ENCODE data around the gene ECHS1. TPM values are rescaled to one million over a fixed set of nuclear protein-coding genes. Genes with fewer than 3 reads are reported as not detected.

ECHS1 gene
- total RNA-seq, 4 donors from 2014 or later: 96.7 to 123 (median 106) TPM

DNA sequence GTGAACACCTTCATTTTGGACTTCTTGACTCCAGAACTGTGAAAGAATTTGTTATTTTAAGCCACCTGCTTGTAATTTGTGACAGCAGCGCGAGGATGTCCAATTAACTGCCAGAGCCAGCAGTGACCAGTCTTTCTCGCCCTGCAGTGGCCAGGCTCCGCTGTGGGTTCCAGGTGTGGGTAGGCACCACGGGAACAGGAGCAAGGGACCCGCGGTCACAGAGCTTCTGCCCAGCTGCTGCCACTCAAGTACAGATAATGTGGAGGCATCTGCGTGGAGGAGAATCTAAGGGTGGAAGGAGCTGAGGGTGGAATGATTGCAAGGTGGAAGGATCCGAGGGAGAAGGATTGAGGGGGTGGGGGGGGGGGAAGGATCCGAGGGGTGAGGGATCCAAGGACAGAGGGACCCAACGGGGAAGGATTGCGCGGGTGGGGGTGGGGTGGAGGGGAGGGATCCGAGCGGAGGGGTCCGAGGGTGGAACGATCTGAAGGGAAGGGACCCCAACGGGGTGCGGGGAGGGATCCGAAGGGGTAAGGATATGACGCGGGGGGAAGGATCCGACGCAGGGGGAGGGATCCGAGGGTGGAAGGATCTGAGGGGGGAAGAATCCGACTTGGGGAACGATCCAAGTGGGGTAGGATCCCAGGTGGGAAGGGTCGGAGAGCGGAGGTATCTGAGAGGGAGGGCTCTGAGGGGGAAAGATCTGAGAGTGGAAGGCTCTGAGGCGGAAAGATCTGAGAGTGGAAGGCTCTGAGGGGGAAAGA, 40.0 kb downstream of the ECHS1 start:
- Histone ChIP-seq H3K4me3 (no peak overlapping the region), H3K27ac (no peak overlapping the region), H3K9me3 (no peaks in the 10 kb centered on the region), H3K4me1 (peaks cover 5 to 21% of the 10 kb centered on the region in 2 donors), H3K36me3 (no peaks in the 10 kb centered on the region), H3K27me3 (peaks cover 62 to 80% (median 71%) of the 10 kb centered on the region in 3 donors)
- DNase-seq (no peak), ATAC-seq (no peak)
- intact Hi-C loops (cut with DNase I; ENCODE audit: low total_unique reads): no loop called here
- TF ChIP-seq POLR2A (IDR thresholded peaks at IDR 0.05): no peak
- TF ChIP-seq, protein P1, sequence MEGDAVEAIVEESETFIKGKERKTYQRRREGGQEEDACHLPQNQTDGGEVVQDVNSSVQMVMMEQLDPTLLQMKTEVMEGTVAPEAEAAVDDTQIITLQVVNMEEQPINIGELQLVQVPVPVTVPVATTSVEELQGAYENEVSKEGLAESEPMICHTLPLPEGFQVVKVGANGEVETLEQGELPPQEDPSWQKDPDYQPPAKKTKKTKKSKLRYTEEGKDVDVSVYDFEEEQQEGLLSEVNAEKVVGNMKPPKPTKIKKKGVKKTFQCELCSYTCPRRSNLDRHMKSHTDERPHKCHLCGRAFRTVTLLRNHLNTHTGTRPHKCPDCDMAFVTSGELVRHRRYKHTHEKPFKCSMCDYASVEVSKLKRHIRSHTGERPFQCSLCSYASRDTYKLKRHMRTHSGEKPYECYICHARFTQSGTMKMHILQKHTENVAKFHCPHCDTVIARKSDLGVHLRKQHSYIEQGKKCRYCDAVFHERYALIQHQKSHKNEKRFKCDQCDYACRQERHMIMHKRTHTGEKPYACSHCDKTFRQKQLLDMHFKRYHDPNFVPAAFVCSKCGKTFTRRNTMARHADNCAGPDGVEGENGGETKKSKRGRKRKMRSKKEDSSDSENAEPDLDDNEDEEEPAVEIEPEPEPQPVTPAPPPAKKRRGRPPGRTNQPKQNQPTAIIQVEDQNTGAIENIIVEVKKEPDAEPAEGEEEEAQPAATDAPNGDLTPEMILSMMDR (IDR thresholded peaks at IDR 0.05 in 4 of 5, conservative IDR thresholded peaks at IDR 0.05 in 1 of 5): no peak
- in situ Hi-C loops (cut with MboI; ENCODE audit: low sequenced_read_pairs in 4 of 4): no loop called here

DNA sequence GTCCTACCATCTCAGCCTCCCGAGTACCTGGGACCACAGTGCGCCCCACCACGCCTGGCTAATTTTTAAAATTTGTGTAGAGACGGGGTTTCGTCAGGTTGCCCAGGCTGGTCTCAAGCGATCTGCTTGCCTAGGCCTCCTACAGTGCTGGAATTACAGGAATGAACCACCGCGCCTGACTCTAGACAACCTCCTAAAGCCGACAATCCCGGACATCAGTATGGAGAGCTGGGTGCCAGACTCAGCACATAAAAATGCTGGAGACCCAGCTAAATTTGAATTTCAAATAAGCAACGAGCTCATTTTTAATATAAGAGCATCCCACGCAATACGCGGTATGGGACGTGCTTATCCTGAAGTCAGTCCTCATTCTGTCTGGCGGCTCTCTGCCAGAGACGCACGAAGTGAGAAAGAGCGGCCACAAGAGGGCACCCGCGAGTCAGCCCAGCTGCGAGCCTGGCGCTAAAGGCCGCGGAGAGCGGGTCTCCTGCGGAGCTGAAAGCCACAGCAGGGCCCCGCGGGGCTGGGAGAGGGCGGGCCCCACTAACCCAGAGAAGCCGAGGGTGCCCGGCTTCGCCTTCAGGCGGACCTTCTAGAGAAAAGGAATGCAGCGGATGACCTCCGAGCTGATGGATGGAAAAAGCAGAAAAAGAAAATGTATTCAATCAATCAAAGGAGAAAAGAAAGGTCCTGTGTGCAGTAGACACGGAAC, 43.5 kb downstream of the ECHS1 start:
- intact Hi-C loops (cut with DNase I; ENCODE audit: low total_unique reads): loop anchor here (10.0 kb wide), 1 partner anchor 195 kb away; the partner anchor contains the start of gene CYP2E1
- Histone ChIP-seq H3K4me3 (peak overlapping the region; percentile 18 to 42 (median 25)), H3K9me3 (no peaks in the 10 kb centered on the region), H3K27me3 (peaks cover 62 to 79% (median 69%) of the 10 kb centered on the region in 3 donors), H3K36me3 (no peaks in the 10 kb centered on the region), H3K27ac (no peak overlapping the region), H3K4me1 (peaks cover 0 to 6% of the 10 kb centered on the region in 2 donors)
- no peak for TF ChIP-seq POLR2A (IDR thresholded peaks at IDR 0.05)
- TF ChIP-seq, protein P1 (IDR thresholded peaks at IDR 0.05 in 4 of 5, conservative IDR thresholded peaks at IDR 0.05 in 1 of 5): peak; percentile 83 to 97 (median 86)
- in situ Hi-C loops (cut with MboI; ENCODE audit: low sequenced_read_pairs in 4 of 4): no loop called here
- DNase-seq (peak; percentile 48 to 64), ATAC-seq (peak; percentile 89 to 95)

DNA sequence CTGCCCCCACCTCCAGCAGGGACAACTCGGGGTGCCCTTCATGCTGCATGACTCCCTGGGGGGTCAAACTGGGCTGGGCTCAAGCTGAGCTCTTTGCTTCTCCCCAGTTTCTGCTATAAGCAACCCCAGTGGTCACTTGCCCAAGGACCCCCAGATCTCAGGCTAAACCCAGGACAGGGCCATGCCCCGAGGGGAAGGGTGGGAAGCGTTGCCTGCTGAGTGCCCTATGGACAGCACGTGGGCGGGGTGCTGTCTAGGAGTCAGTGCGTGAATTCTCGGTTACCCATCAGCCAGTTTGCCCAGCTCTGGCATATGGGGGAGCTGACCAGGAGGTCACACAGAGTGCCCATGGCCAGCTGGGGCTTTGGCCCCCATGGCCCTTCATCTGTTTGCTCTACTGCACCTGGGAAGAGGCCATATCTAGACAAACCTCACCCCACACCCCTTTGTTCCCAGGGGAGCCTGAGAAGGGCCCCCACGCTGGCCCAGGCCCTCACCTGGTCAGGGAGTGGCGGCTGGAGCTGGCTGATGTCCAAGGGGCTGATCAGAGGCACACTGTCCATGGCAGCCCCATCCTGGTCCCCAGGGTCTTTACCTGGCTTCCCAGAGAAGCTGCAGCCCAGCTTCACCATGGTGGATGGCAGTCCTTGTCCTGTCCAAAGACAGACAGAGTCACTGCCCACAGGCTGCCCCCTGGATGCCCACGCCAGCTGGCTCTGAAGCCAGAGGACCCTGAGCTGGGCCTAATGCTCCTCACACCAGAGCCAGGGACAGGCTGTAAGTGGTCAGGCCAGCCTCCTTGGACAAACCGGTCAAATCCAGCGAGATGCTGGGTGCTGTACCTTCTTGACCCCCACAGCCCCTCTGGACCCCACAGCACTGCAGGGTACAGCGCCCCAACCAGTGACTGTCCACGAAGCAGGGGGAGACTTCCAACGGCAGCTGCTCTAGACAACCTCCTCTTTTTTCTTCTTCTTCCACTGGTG, 44.5 kb downstream of the ECHS1 start:
- Histone ChIP-seq H3K4me1 (peaks cover 0 to 6% of the 10 kb centered on the region in 2 donors), H3K36me3 (no peaks in the 10 kb centered on the region), H3K4me3 (no peak overlapping the region), H3K27me3 (peaks cover 62 to 83% (median 68%) of the 10 kb centered on the region in 3 donors), H3K27ac (no peak overlapping the region), H3K9me3 (no peaks in the 10 kb centered on the region)
- intact Hi-C loops (cut with DNase I; ENCODE audit: low total_unique reads) (loop anchor here (10.0 kb wide), 1 partner anchor 196 kb away; the partner anchor contains the start of gene CYP2E1), in situ Hi-C loops (cut with MboI; ENCODE audit: low sequenced_read_pairs in 4 of 4) (no loop called here)
- TF ChIP-seq, protein P1 (IDR thresholded peaks at IDR 0.05 in 4 of 5, conservative IDR thresholded peaks at IDR 0.05 in 1 of 5): no peak
- TF ChIP-seq POLR2A (IDR thresholded peaks at IDR 0.05): no peak
- DNase-seq (no peak), ATAC-seq (no peak)

DNA sequence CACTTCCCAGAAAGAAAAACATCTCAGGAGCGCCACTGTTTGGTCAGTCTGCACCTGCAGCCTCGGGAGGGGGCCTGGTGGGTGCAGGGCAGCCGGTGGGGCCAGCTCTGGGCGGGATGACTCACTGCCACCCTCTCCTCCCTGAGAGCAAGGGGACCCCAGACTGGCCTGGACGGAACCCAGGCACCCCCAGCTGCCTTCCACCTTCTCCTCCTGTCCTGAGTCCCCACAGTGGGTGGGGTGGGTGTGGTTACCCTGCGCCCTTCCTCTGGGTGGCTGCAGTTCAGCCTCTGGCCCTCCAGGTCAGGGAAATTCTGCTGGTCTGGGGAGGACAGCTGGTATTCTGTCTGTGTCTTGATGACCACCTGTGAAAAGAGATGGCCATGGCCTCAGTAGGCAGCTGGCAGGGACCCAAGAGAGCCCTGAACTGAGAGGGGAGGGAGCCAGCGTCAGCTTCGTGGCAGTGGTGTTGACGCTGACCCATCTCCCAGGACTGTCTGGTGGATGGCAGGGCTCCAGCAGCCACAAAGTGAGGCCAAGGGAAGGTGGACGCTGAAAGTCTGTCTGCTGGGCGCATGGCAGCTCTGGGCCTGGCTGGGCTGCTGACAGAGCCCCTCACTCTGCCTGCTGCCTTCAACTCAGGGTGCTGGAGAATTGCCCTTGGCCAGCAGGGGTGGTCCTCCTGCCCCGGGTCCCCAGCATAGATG, 45.4 kb downstream of the ECHS1 start:
- intact Hi-C loops (cut with DNase I; ENCODE audit: low total_unique reads): loop anchor here (10.0 kb wide), 1 partner anchor 197 kb away; the partner anchor contains the start of gene CYP2E1
- H3K4me1 ChIP-seq: peaks cover 0 to 6% of the 10 kb centered on the region in 2 donors
- in situ Hi-C loops (cut with MboI; ENCODE audit: low sequenced_read_pairs in 4 of 4): no loop called here
- peaks cover 62 to 85% (median 66%) of the 10 kb centered on the region in 3 donors for H3K27me3 ChIP-seq
- no peaks in the 10 kb centered on the region for H3K36me3 ChIP-seq
- TF ChIP-seq, protein P1 (IDR thresholded peaks at IDR 0.05 in 4 of 5, conservative IDR thresholded peaks at IDR 0.05 in 1 of 5): no peak
- no peak for TF ChIP-seq POLR2A (IDR thresholded peaks at IDR 0.05)
- H3K9me3 ChIP-seq: no peaks in the 10 kb centered on the region
- ATAC-seq (no peak), DNase-seq (no peak)
- H3K27ac ChIP-seq: no peak overlapping the region
- no peak overlapping the region for H3K4me3 ChIP-seq

Measured in gastrocnemius medialis (tissue), 4 donors.